ENCODE results near the gene PRICKLE4. TPM values are rescaled to one million over a fixed set of nuclear protein-coding genes. Genes with fewer than 3 reads are reported as not detected.
A peak's percentile ranks its signal among the peaks of the same experiment; 100 is the strongest.
"Not testable (repeated sequence)": the region's sequence is repeated elsewhere in the genome, so short reads cannot be mapped to it uniquely, and the experiment has no call there.

Gene PRICKLE4
- polyA plus RNA-seq, 1 experiment, result 0.31 TPM

DNA sequence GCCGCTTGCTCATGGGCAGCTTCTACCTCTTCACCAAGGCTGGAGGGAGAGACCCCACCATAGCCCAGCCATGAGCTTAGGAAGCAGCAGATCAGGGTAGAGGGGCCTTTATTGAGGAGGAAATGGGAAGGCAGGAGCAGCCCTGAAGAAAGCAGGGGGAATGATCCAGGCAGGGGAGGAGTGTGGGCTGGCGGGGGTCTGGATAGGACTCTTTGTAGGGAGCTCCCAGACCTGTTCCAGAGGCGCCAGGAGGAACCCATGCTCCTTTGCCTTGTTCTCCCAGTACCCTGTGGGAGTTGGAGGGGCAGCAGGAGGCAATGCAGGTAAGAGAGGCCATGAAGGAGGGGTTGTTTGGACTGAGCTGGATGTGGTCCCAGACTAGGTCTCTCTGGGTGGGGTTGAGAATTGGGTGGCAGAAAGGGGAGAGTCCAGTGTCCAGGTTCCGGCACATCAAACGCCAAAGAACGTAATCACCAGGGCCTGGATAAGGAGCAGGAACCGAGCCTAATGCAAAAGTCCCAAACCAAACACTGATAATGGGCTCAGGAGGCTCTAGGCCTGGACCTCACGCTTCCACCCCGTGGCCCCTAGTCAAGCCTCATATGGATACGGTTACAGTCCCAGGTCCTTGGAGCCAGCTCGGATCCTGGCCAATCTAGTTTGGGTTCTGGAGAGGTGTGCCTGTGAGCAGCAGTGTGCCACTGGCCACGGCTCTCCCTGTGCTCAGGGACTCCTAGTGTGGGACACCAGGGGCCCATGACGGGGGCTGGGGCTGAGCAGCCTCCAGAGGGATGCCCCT, 21.3 kb upstream of the PRICKLE4 start:
- Histone ChIP-seq H3K36me3 (ENCODE audit: control insufficient read depth, insufficient read depth, low read length) (no peaks in the 10 kb centered on the region), H3K4me3 (ENCODE audit: low read depth, low read length) (no peak overlapping the region), H3K27me3 (ENCODE audit: control insufficient read depth, insufficient read depth, low read length) (peaks cover 8% of the 10 kb centered on the region)
- no peak for DNase-seq (ENCODE audit: low read depth)
- TF ChIP-seq CTCF (IDR thresholded peaks at IDR 0.05; ENCODE audit: insufficient read depth, low read depth, low read length), result no peak
- ChIA-PET CTCF (interaction anchor here (1.2 to 1.9 kb wide), 2 partner anchors 17 to 25 kb away, joined by 3 to 5 read pairs; no protein-coding TSS in a partner anchor), POLR2A (no interaction called here)

- H3K4me3 ChIP-seq (ENCODE audit: low read depth, low read length), result no peak overlapping the region
- TF ChIP-seq CTCF (IDR thresholded peaks at IDR 0.05; ENCODE audit: insufficient read depth, low read depth, low read length), result no peak
- DNase-seq (ENCODE audit: low read depth), result no peak
- peaks cover 8% of the 10 kb centered on the region for H3K27me3 ChIP-seq (ENCODE audit: control insufficient read depth, insufficient read depth, low read length)
- H3K36me3 ChIP-seq (ENCODE audit: control insufficient read depth, insufficient read depth, low read length), result no peaks in the 10 kb centered on the region
- CTCF ChIA-PET, result interaction anchor here (1.9 kb wide), 1 partner anchor 16 kb away, joined by 5 read pairs; no protein-coding TSS in a partner anchor
- POLR2A ChIA-PET, result no interaction called here
Measured at GRCh38 chr6:41759905-41760579, 20.5 kb upstream of the PRICKLE4 start.

- DNase-seq (ENCODE audit: low read depth), result no peak
- Histone ChIP-seq H3K27me3 (ENCODE audit: control insufficient read depth, insufficient read depth, low read length) (peaks cover 1% of the 10 kb centered on the region; the same call in 1 of the 2 replicates), H3K4me3 (ENCODE audit: low read depth, low read length) (no peak overlapping the region), H3K36me3 (ENCODE audit: control insufficient read depth, insufficient read depth, low read length) (no peaks in the 10 kb centered on the region)
- ChIA-PET POLR2A (no interaction called here), CTCF (interaction anchor here (1.0 to 2.0 kb wide), 6 partner anchors 9 to 395 kb away, joined by 3 to 7 read pairs (median 6); partner anchors contain the start of gene TFEB)
- no peak for TF ChIP-seq CTCF (IDR thresholded peaks at IDR 0.05; ENCODE audit: insufficient read depth, low read depth, low read length)
Measured at GRCh38 chr6:41763470-41763869, 17.1 kb upstream of the PRICKLE4 start.

DNA sequence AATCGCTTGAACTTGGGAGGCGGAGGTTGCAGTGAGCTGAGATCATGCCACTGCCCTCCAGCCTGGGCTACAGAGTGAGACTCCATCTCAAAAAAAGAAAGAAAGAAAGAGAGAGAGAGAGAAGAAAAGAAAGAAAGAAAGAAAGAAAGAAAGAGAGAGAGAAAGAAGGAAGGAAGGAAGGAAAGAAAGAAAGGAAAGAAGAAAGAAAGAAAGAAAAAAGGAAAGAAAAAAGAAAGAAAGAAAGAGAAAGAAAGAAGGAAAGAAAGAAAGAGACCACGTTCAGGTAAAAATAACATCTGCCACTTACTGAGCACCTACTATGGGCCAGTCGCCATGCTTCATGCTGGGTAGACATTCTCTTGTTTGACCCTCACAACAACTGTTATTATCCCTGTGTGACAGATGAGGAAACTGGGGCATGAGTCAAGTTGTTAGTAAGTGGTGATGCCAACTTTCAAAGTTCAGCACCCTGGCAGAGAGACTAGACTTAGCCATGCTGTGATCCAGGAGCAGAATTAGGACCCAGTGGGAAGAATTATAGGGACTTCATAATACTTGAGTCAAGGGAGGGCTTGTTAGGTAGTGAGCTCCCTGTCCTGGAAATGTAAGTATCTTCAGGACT, 14.4 kb upstream of the PRICKLE4 start:
- H3K4me3 ChIP-seq (ENCODE audit: low read depth, low read length); H3K36me3 ChIP-seq (ENCODE audit: control insufficient read depth, insufficient read depth, low read length); H3K27me3 ChIP-seq (ENCODE audit: control insufficient read depth, insufficient read depth, low read length); DNase-seq (ENCODE audit: low read depth); POLR2A ChIA-PET: not testable (repeated sequence)
- CTCF ChIA-PET, result interaction anchor here (0.7 to 2.0 kb wide), 5 partner anchors 10 to 398 kb away, joined by 3 to 4 read pairs (median 3); no protein-coding TSS in a partner anchor

DNA sequence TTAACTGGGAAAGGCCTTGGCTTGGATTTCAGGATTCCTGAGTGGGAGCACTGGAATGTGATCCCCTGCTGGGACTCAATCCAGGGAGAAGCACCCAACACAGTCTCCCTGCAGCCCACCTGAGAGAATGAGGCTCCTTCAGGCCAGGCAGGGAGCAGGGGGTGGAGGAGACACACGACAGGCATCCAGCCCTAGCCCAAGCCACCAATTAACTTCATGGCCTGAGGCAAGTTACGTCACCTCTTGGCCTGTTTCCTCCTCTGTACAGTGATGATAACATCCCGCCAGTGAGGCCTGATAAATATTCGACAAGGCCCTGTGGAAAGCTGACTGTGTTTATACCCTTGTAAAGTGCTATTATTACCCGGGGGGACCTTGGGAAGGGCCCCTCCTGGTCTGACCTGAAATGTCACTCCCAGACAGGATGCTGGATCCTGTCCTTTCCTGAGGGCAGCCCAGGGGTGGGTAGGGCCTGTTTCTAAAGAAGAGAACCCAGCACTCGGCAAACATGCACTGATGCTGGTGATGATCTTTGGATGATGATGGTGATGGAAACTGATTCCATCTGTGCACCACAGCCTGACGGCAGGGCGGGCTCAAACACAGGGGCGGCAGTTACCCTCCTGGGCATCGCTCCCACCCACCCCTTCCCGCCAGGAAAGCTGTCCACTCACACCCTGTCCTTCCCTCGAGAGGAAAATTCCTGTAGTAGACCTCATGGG, 13.3 kb upstream of the PRICKLE4 start:
- POLR2A ChIA-PET, result no interaction called here
- no peak overlapping the region for H3K4me3 ChIP-seq (ENCODE audit: low read depth, low read length)
- no peak for TF ChIP-seq CTCF (IDR thresholded peaks at IDR 0.05; ENCODE audit: insufficient read depth, low read depth, low read length)
- DNase-seq (ENCODE audit: low read depth), result peak; percentile 80
- no peaks in the 10 kb centered on the region for H3K27me3 ChIP-seq (ENCODE audit: control insufficient read depth, insufficient read depth, low read length)
- CTCF ChIA-PET, result interaction anchor here (0.8 to 2.1 kb wide), 6 partner anchors 10 to 399 kb away, joined by 3 to 9 read pairs (median 4); partner anchors contain the start of genes TFEB and TOMM6
- peaks cover 10% of the 10 kb centered on the region for H3K36me3 ChIP-seq (ENCODE audit: control insufficient read depth, insufficient read depth, low read length)
